ENCODE results near the gene FHIT.

GRCh38 chr3:60434950-60435349 lies 816.3 kb downstream of the FHIT start:
- TF ChIP-seq POLR2A (IDR thresholded peaks at IDR 0.05) (no peak), CTCF (IDR thresholded peaks at IDR 0.05 in 4 of 5, conservative IDR thresholded peaks at IDR 0.05 in 1 of 5) (no peak)
